Endodermal cell (in vitro differentiated cells): Measurements from ENCODE around the gene NTSR1. TPM values are rescaled to one million over a fixed set of nuclear protein-coding genes. Genes with fewer than 3 reads are reported as not detected.

Experiments
- DNase-seq: peaks from one replicate; pipeline ENCODE4 v3.0.0-alpha.2; 2017
- H3K27ac ChIP-seq: 2 replicates; pipeline ENCODE4 v1.5.1; 2013; ENCODE audit warnings: mild to moderate bottlenecking, low read depth, low read length, moderate library complexity
- H3K27me3 ChIP-seq: 2 replicates; pipeline ENCODE4 v1.6.1; 2013; ENCODE audit warnings: mild to moderate bottlenecking, low read length, moderate library complexity; ENCODE audit not compliant: insufficient read depth, control insufficient read depth, poor library complexity, severe bottlenecking
- H3K36me3 ChIP-seq: 2 replicates; pipeline ENCODE4 v1.7.0; 2013; ENCODE audit warnings: mild to moderate bottlenecking, low read length, moderate library complexity; ENCODE audit not compliant: control insufficient read depth, insufficient read depth
- H3K4me1 ChIP-seq: one replicate; pipeline ENCODE4 v1.7.0; 2013; ENCODE audit warnings: low read length; ENCODE audit not compliant: control insufficient read depth, insufficient read depth
- H3K4me3 ChIP-seq: 2 replicates; pipeline ENCODE4 v1.5.1; 2013; ENCODE audit warnings: mild to moderate bottlenecking, low read length, moderate library complexity
- H3K9ac ChIP-seq: 2 replicates; pipeline ENCODE4 v1.6.1; 2013; ENCODE audit warnings: mild to moderate bottlenecking, low read length, moderate library complexity; ENCODE audit not compliant: poor library complexity, severe bottlenecking; ENCODE audit errors: extremely low read depth
- H3K9me3 ChIP-seq: 2 replicates; pipeline ENCODE4 v1.6.1; 2013; ENCODE audit warnings: mild to moderate bottlenecking, low read length, moderate library complexity; ENCODE audit not compliant: control insufficient read depth
- H3K27ac Mint-ChIP-seq: 2 replicates; pipeline ENCODE4 v1.8.0; 2020; ENCODE audit warnings: mixed read lengths
- H3K27me3 Mint-ChIP-seq: 2 replicates; pipeline ENCODE4 v1.8.0; 2021; ENCODE audit warnings: mild to moderate bottlenecking, mixed read lengths; ENCODE audit not compliant: insufficient read depth
- H3K36me3 Mint-ChIP-seq: 2 replicates; pipeline ENCODE4 v1.8.0; 2020; ENCODE audit warnings: low read depth, mixed read lengths
- H3K4me1 Mint-ChIP-seq: 2 replicates; pipeline ENCODE4 v1.8.0; 2020; ENCODE audit warnings: mixed read lengths
- H3K4me3 Mint-ChIP-seq: 2 replicates; pipeline ENCODE4 v1.8.0; 2020; ENCODE audit warnings: mild to moderate bottlenecking, moderate library complexity, mixed read lengths
- H3K9me3 Mint-ChIP-seq: 2 replicates; pipeline ENCODE4 v1.8.0; 2020; ENCODE audit warnings: mild to moderate bottlenecking, mixed read lengths
- WGBS, 2 experiments: methylation state at CpG; one replicate each; pipeline versions ENCODE4 v1.1.5 to v1.1.7; 2013; ENCODE audit warnings: missing lambda C conversion rate in 2 of 2, mixed read lengths in 1 of 2; ENCODE audit not compliant: insufficient coverage in 1 of 2, insufficient read length in 1 of 2; 5-methylcytosine and 5-hydroxymethylcytosine counted together
- total RNA-seq, 2 donors: library from RNA; stranded (reverse); fragmentation: NEBNext Ultra II Directional in 1 of 2; extraction: Animal tissue kit (Norgen Biotek cat#: 25700) in 1 of 2; gene quantifications; 2 replicates in 1 of 2; 3 replicates in 1 of 2; pipeline ENCODE4 v1.2.1, GENCODE V29; 2021
- TF ChIP-seq, protein P1 (sequence below): fragments of 200-600 bp; sonication (generic); conservative IDR thresholded peaks from 2 replicates; pipeline ENCODE4 v1.5.0; 2021; ENCODE audit warnings: antibody characterized with exemption, mild to moderate bottlenecking

NTSR1 gene
- total RNA-seq, 2 donors from 2014 or later: 0.11 to 0.62 TPM

DNA sequence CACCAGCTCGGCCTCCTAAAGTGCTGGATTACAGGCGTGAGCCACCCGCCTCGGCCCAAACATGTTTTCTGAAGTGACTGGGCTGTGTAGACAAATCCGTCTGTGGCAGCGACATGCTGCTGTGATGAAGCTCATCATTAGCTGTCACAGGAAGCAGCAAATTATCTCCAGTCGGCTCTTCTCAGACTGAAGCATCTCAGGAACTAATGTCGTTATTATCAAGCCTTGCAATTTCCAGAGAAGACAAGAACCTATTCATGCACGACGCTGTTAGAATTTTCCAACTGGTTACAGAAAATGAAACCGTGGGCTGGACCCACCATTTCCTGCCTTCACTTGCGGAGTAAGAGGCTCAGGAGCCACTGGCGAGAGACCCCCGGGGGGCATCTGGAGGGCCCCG is 17.1 kb upstream of the NTSR1 start:
- no peak for DNase-seq
- Mint-ChIP-seq H3K27me3 (no peaks in the 10 kb centered on the region), H3K36me3 (no peaks in the 10 kb centered on the region), H3K4me1 (peaks cover 2% of the 10 kb centered on the region), H3K9me3 (no peaks in the 10 kb centered on the region), H3K27ac (no peak overlapping the region), H3K4me3 (no peak overlapping the region)
- no peaks in the 10 kb centered on the region for H3K4me1 ChIP-seq
- H3K9ac ChIP-seq: no peak overlapping the region
- no peak overlapping the region for H3K27ac ChIP-seq
- 89 to 94% methylated on average over 15 of the region's 15 CpGs for WGBS, 2 experiments
- H3K36me3 ChIP-seq: no peaks in the 10 kb centered on the region
- H3K27me3 ChIP-seq: no peaks in the 10 kb centered on the region
- H3K9me3 ChIP-seq: no peaks in the 10 kb centered on the region
- TF ChIP-seq, protein P1, sequence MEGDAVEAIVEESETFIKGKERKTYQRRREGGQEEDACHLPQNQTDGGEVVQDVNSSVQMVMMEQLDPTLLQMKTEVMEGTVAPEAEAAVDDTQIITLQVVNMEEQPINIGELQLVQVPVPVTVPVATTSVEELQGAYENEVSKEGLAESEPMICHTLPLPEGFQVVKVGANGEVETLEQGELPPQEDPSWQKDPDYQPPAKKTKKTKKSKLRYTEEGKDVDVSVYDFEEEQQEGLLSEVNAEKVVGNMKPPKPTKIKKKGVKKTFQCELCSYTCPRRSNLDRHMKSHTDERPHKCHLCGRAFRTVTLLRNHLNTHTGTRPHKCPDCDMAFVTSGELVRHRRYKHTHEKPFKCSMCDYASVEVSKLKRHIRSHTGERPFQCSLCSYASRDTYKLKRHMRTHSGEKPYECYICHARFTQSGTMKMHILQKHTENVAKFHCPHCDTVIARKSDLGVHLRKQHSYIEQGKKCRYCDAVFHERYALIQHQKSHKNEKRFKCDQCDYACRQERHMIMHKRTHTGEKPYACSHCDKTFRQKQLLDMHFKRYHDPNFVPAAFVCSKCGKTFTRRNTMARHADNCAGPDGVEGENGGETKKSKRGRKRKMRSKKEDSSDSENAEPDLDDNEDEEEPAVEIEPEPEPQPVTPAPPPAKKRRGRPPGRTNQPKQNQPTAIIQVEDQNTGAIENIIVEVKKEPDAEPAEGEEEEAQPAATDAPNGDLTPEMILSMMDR: no peak
- no peak overlapping the region for H3K4me3 ChIP-seq

- Histone ChIP-seq H3K27ac (peak overlapping the region; percentile 53), H3K9me3 (no peaks in the 10 kb centered on the region), H3K36me3 (no peaks in the 10 kb centered on the region), H3K4me3 (no peak overlapping the region), H3K4me1 (no peaks in the 10 kb centered on the region), H3K27me3 (no peaks in the 10 kb centered on the region), H3K9ac (no peak overlapping the region)
- H3K27me3 Mint-ChIP-seq: no peaks in the 10 kb centered on the region
- no peak overlapping the region for H3K27ac Mint-ChIP-seq
- no peak overlapping the region for H3K4me3 Mint-ChIP-seq
- TF ChIP-seq, protein P1: no peak
- no peaks in the 10 kb centered on the region for H3K9me3 Mint-ChIP-seq
- peaks cover 2% of the 10 kb centered on the region for H3K4me1 Mint-ChIP-seq
- H3K36me3 Mint-ChIP-seq: no peaks in the 10 kb centered on the region
- no peak for DNase-seq
- 92 to 95% methylated on average over 2 to 6 of the region's 8 CpGs for WGBS, 2 experiments
These were observed 16.5 kb upstream of the NTSR1 start for GRCh38 chr20:62692176-62692575.

- H3K4me3 Mint-ChIP-seq: no peak overlapping the region
- DNase-seq: no peak
- Histone ChIP-seq H3K27me3 (no peaks in the 10 kb centered on the region), H3K9me3 (no peaks in the 10 kb centered on the region), H3K4me3 (no peak overlapping the region), H3K36me3 (no peaks in the 10 kb centered on the region), H3K9ac (no peak overlapping the region), H3K27ac (no peak overlapping the region), H3K4me1 (no peaks in the 10 kb centered on the region)
- no peaks in the 10 kb centered on the region for H3K36me3 Mint-ChIP-seq
- WGBS, 2 experiments: 88 to 91% methylated on average over 19 to 22 of the region's 22 CpGs
- peaks cover 2% of the 10 kb centered on the region for H3K4me1 Mint-ChIP-seq
- TF ChIP-seq, protein P1: no peak
- H3K27me3 Mint-ChIP-seq: no peaks in the 10 kb centered on the region
- no peaks in the 10 kb centered on the region for H3K9me3 Mint-ChIP-seq
- no peak overlapping the region for H3K27ac Mint-ChIP-seq
These were observed 15.7 kb upstream of the NTSR1 start for GRCh38 chr20:62692801-62693523.
